Endometrial microvascular endothelial cells (primary cell): ENCODE data around the gene ERC2. TPM values are rescaled to one million over a fixed set of nuclear protein-coding genes. Genes with fewer than 3 reads are reported as not detected.

Experiments
- in situ Hi-C: cut with HindIII; loops from 2 replicates; pipeline ENCODE4 v1.10.0; 2017; ENCODE audit warnings: low sequenced_read_pairs, low pct_unique_long_range_greater_than_20kb; ENCODE audit errors: inconsistent ontology term
- total RNA-seq: library from RNA; depleted of rRNA; stranded (reverse); fragments of >200 nt; gene quantifications from one replicate; pipeline ENCODE4 v1.2.3, GENCODE V29; 2015; ENCODE audit errors: inconsistent ontology term

Gene ERC2
- total RNA-seq, 1 donor from 2014 or later = not detected

- in situ Hi-C loops = no loop called here
Measured at GRCh38 chr3:55545995-55546394, 922.3 kb downstream of the ERC2 start.

GRCh38 chr3:55544219-55544618 is 924.0 kb downstream of the ERC2 start:
- in situ Hi-C loops = no loop called here

GRCh38 chr3:55543181-55543614 is 925.1 kb downstream of the ERC2 start:
- in situ Hi-C loops = no loop called here

GRCh38 chr3:55541456-55541855 is 926.8 kb downstream of the ERC2 start:
- in situ Hi-C loops = no loop called here

- in situ Hi-C loops = no loop called here
Measured at GRCh38 chr3:55541016-55541415, 927.3 kb downstream of the ERC2 start.

GRCh38 chr3:55540579-55540978 is 927.7 kb downstream of the ERC2 start:
- in situ Hi-C loops = no loop called here

GRCh38 chr3:55538158-55538557 is 930.1 kb downstream of the ERC2 start:
- in situ Hi-C loops = no loop called here

- in situ Hi-C loops = no loop called here
Measured at GRCh38 chr3:55537563-55537962, 930.7 kb downstream of the ERC2 start.

GRCh38 chr3:55537129-55537528 is 931.1 kb downstream of the ERC2 start:
- in situ Hi-C loops = no loop called here

- in situ Hi-C loops = no loop called here
Measured at GRCh38 chr3:55534876-55535275, 933.4 kb downstream of the ERC2 start.

GRCh38 chr3:55532806-55533205 is 935.5 kb downstream of the ERC2 start:
- in situ Hi-C loops = no loop called here

GRCh38 chr3:55531321-55531720 is 936.9 kb downstream of the ERC2 start:
- in situ Hi-C loops = no loop called here

GRCh38 chr3:55527361-55527760 is 940.9 kb downstream of the ERC2 start:
- in situ Hi-C loops = no loop called here

GRCh38 chr3:55526332-55527030 is 941.8 kb downstream of the ERC2 start:
- in situ Hi-C loops = no loop called here

GRCh38 chr3:55525436-55525835 is 942.8 kb downstream of the ERC2 start:
- in situ Hi-C loops = no loop called here

GRCh38 chr3:55524565-55525244 is 943.6 kb downstream of the ERC2 start:
- in situ Hi-C loops = no loop called here

- in situ Hi-C loops = no loop called here
Measured at GRCh38 chr3:55523471-55523870, 944.8 kb downstream of the ERC2 start.

GRCh38 chr3:55521738-55522421 is 946.4 kb downstream of the ERC2 start:
- in situ Hi-C loops = no loop called here

GRCh38 chr3:55521064-55521737 is 947.1 kb downstream of the ERC2 start:
- in situ Hi-C loops = no loop called here
